GM12892 (cell line): Measurements from ENCODE around the gene THG1L.

Experiments
- DNase-seq: peaks from one replicate; pipeline ENCODE4 v3.0.0; 2011; ENCODE audit not compliant: insufficient read length
- FAIRE-seq: peaks from 2 replicates; lab custom pipeline; 2011; peaks lifted over from hg19 to GRCh38; lab: Jason Lieb, UNC
- POLR2A ChIP-seq: IDR thresholded peaks from 2 replicates; pipeline ENCODE4 v1.6.1; 2011; ENCODE audit warnings: low read depth, low read length, control low read depth
- POLR2AphosphoS5 ChIP-seq: IDR thresholded peaks from 2 replicates; pipeline ENCODE4 v1.6.1; 2011; ENCODE audit warnings: low read depth, low read length, control low read depth
- TAF1 ChIP-seq: IDR thresholded peaks from 2 replicates; pipeline ENCODE4 v1.6.1; 2011; ENCODE audit warnings: low read depth, mild to moderate bottlenecking, control low read depth, low read length, borderline replicate concordance

Gene THG1L

DNA sequence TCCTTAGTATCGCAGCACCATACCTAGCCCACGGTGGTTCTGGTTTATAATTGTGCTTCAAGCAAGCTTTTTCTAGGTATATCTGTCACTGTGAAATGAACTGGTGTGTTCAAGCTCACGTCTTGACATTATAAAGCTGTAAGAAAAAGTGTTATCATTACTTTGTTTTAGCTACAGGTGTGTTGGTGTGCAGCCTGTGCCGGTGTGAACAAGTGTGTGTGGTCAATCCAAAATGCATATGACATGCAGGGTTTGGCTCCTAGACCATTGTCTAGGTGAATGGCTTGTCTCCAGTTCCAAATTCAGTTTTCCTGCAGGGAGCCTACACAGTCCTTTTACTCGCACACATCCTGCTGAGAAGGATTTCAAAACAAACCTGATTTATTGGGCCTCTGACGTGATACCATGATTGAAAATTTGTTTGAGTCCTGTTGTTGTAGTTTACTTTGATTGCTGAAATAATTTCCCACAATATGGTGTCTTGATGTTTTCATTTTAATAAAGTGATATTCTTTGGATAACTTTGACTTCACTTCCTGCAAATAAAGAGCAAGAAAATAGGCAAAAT is 16.0 kb downstream of the THG1L start:
- TF ChIP-seq POLR2AphosphoS5 (no peak), TAF1 (no peak), POLR2A (no peak)
- DNase-seq (no peak), FAIRE-seq (no peak)

DNA sequence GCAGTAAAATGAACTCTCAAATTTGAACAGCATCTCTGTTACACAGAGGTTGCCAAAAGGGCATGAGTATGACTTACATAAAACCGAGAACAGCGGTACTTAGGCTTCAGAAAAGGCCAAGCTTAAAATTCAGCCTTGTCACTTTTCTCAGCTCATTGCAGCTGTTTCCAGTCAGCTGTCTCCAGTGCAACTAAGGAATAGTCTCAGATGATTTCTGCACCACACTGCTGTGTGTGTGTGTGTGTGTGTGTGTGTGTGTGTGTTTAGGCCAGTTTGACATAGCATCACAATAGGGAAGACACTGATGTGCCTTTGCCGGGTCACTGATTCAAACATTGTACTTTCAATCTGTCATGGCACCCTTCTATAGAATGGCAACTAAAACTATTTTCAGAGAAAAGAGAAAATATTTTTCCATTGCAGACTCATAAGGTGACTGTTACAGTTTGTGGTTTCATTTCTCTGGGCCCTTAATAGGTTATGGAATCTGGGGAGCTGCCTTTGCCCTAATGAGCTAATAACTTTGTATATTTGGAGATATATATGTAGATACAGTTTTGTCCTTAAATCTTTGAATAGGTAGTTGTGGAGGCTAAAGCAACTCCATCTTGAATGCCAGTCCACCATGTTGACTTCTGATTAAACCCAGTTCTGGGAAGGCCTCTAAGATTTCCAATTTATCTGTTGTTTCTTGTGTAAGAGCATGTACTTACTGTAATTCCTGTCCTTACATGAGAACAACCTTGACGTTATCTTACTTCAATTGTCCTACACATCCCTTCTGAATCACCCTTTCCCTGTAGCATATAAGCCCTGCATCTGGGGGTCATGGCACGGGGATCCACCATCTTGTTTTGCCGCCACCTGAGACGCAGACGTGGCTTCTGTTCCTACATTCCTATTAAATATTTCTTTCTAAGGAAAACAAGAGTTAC is 16.8 kb downstream of the THG1L start:
- FAIRE-seq (no peak), DNase-seq (no peak)
- TF ChIP-seq POLR2A (no peak), TAF1 (no peak), POLR2AphosphoS5 (no peak)

DNA sequence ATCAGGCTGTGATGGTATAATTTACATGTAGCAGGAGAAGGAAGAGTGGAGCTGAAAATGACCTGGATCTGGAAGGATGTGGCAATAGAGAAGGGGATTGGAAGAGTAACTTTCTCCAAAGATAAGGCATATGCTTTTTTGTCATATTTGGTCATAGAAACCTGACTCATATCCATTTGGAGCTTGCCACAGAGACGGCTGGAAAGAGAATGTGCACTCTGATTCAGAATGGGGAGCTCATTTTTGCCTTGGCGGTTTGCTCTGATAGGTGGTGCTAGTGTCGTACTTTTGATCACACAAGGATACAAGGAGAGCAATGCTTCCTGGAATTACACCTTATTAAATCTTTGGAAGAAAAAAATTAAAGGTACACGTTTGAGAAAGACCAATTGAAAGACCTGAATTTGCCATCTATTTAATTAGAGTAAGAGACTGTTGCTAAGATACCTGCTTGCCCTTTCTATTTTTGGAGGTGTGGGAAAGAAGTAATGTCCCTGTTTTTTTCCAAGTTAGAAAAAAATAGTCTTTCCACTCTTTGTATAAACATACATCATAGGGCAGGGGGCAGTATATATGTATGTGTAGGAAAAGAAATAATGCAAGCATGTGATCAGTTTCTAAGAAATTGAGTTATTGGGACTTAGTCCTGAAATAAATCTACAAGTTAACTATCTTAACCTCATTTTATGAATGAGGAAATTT is 17.7 kb downstream of the THG1L start:
- FAIRE-seq (no peak), DNase-seq (no peak)
- TF ChIP-seq TAF1 (no peak), POLR2AphosphoS5 (no peak), POLR2A (no peak)

DNA sequence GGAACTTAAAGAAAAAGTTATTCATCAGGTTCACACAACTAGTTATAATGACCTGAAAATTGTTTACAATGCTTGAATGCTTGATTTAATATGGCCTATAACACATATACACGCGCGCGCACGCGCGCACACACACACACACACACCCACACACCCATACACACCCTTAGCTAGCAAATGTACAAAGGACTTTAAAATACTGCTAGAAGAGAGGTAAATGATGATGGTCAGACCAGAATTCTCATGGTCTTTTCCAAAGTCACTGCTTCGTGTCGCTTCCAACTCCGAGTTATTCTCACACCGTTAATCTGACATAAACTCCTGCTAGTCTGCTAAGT is 18.2 kb downstream of the THG1L start:
- no peak for TF ChIP-seq POLR2A
- TF ChIP-seq TAF1, result no peak
- no peak for TF ChIP-seq POLR2AphosphoS5
- FAIRE-seq (no peak), DNase-seq (no peak)

DNA sequence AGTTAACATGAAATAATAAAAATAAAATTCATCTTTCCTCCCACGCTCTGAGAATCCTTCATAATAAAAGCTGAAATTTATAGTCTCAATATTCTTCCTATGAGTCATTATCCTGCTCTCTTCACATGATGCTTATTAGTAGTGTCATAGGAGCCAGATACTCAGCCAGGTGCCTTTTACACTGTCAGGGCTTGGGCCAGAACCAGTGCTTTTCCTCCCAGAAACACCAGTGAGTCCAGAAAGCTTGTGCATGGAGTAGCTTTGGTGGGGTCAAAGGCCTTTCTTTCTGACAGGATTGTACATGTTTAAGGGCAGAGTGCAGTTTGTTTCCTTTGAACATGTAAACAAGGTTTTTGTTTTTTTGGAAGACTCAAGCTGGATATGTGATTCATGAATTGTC is 19.1 kb downstream of the THG1L start:
- DNase-seq (no peak), FAIRE-seq (no peak)
- TF ChIP-seq POLR2A (no peak), POLR2AphosphoS5 (no peak), TAF1 (no peak)

DNA sequence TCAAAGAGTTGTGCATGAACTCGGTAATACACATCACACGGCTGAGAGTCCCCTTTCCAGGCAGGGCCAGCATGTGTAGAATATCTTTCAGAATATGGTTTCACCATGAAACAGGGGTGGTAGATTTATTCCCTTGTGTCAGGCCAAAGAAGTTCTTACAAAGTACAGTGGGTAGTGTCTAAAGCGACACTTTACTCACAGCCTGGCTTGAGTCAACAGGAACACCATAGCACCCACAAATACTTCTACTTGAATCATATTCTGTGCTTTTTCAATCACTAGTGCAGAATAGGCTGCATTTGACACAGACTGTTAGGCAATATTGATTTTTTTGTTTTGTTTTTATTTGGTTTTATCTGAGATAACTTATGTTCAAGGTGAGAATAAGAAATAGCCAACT is 24.9 kb downstream of the THG1L start:
- no peak for FAIRE-seq
- TF ChIP-seq POLR2A, result no peak
- TF ChIP-seq POLR2AphosphoS5, result no peak
- no peak for TF ChIP-seq TAF1
- DNase-seq, result no peak

DNA sequence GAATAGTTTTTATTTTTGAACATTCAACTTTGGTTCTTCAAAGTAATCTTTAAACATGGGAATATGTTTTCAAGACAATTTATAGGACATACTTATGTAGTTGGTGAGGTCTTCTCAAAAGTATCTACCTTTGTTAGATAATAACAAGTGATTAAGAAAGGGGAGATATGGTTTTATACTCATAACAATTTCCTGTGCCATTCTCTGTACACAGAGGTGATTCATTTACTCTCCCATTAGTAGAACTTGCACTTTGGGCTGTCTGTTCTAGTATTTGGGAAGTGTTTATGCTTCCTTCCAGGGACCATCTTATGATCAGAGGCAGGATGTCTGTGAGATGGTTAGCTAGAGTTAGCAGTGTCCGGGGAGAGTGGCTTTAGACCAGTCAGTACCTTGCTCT is 27.5 kb downstream of the THG1L start:
- FAIRE-seq, result peak; percentile 51
- TF ChIP-seq POLR2AphosphoS5 (no peak), POLR2A (no peak), TAF1 (no peak)

DNA sequence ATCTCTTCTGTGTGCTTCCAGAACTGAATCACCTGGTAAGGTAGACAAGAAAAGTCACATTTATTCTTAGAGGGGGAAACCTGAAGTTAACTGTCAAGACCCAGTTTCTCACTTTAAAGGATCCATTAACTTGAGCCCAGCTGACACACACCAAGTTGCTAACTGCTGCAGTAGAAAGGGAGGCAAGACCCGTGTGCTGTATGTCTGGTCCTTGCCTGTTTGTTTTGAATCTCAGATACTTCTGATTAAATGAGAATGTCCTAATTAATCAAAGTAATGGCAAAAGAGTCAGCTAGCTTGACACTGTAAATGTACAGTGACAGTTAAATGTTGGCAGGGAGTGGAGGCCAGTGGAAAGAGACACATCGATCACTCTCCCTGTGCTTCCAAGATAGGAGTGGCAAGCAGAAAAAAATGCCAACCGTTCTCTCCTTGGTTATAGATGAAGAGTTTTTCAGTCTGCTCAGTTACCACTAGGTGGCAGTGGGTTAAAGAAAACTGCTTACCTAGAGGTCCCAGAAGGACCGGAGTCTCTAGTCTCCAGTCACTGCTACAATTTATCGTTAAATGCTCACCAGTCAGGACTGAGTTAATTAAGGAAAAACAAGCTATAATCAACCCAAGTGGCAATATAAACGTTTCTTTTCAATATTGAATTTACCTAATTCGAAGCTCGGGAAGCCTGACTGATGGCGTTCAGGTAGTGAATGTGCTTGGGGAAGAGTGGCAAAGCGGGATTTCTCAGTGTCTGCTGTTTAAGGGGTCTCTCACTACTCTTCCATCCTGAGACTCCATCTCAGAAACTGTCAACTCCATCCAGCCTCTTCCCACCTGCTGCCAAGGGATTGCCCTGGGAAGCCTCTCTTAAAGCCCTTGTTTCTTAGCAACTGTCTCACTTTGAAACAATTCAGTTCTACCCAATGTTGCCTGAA is 30.7 kb downstream of the THG1L start:
- TF ChIP-seq TAF1, result no peak
- no peak for TF ChIP-seq POLR2AphosphoS5
- TF ChIP-seq POLR2A, result no peak
- DNase-seq (peak; percentile 34), FAIRE-seq (peak; percentile 40)

More for the DNA sequence above, 27.5 kb downstream of the THG1L start:
- no peak for DNase-seq

DNA sequence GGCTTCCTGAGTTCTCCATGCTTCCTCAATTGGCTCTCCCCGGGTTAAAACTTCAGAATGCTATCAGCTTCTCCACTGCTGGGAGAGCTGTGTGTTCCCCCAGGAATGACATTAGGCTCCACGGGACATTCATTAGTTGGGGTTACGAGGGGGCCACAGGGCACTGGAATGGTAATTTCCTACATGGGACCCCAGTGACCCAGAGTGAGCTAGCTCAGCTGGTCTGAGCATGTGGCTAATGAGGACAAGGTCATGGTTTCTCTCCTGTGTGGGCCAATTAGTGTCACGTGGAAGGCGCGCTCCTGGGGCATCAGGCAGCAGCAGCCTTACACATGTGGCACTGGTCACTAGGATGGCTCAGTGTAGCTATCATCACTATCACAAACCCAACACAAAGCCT is 33.3 kb downstream of the THG1L start:
- FAIRE-seq (no peak), DNase-seq (no peak)
- TF ChIP-seq POLR2A (no peak), TAF1 (no peak), POLR2AphosphoS5 (no peak)

DNA sequence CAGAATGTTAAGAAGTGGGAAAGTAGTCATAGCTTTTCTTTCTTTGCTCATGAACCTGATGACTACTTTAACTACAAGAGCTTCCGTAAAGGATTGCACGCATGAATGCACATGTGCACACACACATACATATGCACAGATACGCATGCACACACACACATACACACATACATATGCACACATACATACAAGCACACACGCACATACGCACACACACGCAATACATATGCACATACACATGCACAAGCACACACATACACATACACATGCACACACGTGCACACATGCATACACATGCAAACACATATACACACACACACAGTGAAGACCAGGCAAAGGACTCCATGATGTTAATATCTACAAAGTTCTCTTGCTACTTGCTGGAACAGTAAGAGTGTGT is 35.2 kb downstream of the THG1L start:
- FAIRE-seq, result no peak
- no peak for TF ChIP-seq POLR2AphosphoS5
- no peak for TF ChIP-seq POLR2A
- TF ChIP-seq TAF1, result no peak
- no peak for DNase-seq
